WTC11 (cell line): ENCODE data around the gene LRRC47.

Experiments used
- FOXK1 ChIP-seq: sonication (generic); formaldehyde crosslinking; IDR thresholded peaks from 2 replicates; pipeline ENCODE4 v1.8.0; 2022; ENCODE audit warnings: mild to moderate bottlenecking, moderate library complexity, missing genetic modification reagents
- KAT7 ChIP-seq: sonication (generic); formaldehyde crosslinking; IDR thresholded peaks from 2 replicates; pipeline ENCODE4 v1.8.1; 2023; ENCODE audit warnings: missing genetic modification reagents, mild to moderate bottlenecking, borderline replicate concordance
- NFE2L1 ChIP-seq: sonication (generic); formaldehyde crosslinking; IDR thresholded peaks from 2 replicates; pipeline ENCODE4 v1.8.1; 2023; ENCODE audit warnings: missing genetic modification reagents
- NR3C1 ChIP-seq: sonication (generic); formaldehyde crosslinking; conservative IDR thresholded peaks from 2 replicates; pipeline ENCODE4 v1.8.1; 2023; ENCODE audit warnings: low read depth, mild to moderate bottlenecking, missing genetic modification reagents
- SP1 ChIP-seq: sonication (generic); formaldehyde crosslinking; conservative IDR thresholded peaks from 2 replicates; pipeline ENCODE4 v1.8.1; 2022; ENCODE audit warnings: missing genetic modification reagents
- TEAD4 ChIP-seq: sonication (generic); formaldehyde crosslinking; IDR thresholded peaks from 2 replicates; pipeline ENCODE4 v1.8.0; 2022; ENCODE audit warnings: mild to moderate bottlenecking, missing genetic modification reagents
- ZNF263 ChIP-seq: sonication (generic); formaldehyde crosslinking; IDR thresholded peaks from 2 replicates; pipeline ENCODE4 v1.8.1; 2022; ENCODE audit warnings: low read depth, mild to moderate bottlenecking, moderate library complexity, missing genetic modification reagents
- TF ChIP-seq, protein P1 (sequence below): fragments of 250-450 bp; sonication (Bioruptor Pico); conservative IDR thresholded peaks from 2 replicates; pipeline ENCODE4 v1.9.0; 2021; ENCODE audit warnings: mild to moderate bottlenecking
- TF ChIP-seq, protein P2 (sequence below): fragments of 200-600 bp; IDR thresholded peaks from 2 replicates; pipeline ENCODE4 v1.8.0; 2022; ENCODE audit warnings: antibody characterized with exemption
- TF ChIP-seq, protein P3 (sequence below): sonication (generic); formaldehyde crosslinking; IDR thresholded peaks from 2 replicates; pipeline ENCODE4 v1.8.1; 2023; ENCODE audit warnings: mild to moderate bottlenecking, missing genetic modification reagents
- TF ChIP-seq, protein P4 (sequence below): sonication (generic); formaldehyde crosslinking; IDR thresholded peaks from 2 replicates; pipeline ENCODE4 v1.8.1; 2023; ENCODE audit warnings: mild to moderate bottlenecking, missing genetic modification reagents, moderate library complexity
- TF ChIP-seq, protein P5 (sequence below): sonication (generic); formaldehyde crosslinking; IDR thresholded peaks from 2 replicates; pipeline ENCODE4 v1.8.1; 2022; ENCODE audit warnings: missing genetic modification reagents, borderline replicate concordance

DNA sequence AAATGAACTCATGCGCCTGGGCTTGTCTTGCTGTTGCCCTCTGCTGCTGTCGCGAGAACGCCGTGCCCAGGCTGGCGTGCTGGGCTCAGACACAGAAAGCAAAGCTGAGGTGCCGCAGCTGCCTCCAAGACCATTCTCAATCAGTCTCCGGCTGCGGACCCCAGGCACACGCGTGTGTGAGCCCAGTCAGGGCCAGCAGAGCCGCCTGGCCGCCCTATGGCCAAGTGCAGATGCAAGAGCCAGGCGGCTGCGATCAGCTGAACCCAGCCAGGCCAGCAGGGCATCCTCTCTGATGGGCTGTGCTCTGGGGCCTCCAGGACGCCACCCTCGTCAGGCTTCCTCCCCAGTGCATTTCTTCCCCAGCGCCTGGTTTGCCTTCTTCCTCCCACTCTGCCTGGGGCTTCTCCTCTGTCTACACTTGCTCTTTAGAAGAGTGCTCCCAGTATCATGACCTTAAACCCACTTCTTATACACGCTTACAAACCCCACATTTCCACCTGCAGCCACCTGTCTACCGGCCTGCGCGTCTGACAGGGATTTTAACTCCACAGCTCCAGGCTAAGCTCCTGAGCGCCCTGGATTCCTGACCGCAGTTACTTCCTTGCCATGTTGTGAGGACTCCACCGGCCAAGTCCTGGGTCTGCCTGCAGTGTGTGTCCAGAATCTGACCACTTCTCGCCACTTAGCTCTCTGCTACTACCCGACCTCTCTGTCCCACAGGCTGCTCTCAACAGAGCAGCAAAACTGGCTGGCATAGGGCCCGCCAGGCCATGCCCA lies 21.7 kb upstream of the LRRC47 start:
- TF ChIP-seq, protein P1, sequence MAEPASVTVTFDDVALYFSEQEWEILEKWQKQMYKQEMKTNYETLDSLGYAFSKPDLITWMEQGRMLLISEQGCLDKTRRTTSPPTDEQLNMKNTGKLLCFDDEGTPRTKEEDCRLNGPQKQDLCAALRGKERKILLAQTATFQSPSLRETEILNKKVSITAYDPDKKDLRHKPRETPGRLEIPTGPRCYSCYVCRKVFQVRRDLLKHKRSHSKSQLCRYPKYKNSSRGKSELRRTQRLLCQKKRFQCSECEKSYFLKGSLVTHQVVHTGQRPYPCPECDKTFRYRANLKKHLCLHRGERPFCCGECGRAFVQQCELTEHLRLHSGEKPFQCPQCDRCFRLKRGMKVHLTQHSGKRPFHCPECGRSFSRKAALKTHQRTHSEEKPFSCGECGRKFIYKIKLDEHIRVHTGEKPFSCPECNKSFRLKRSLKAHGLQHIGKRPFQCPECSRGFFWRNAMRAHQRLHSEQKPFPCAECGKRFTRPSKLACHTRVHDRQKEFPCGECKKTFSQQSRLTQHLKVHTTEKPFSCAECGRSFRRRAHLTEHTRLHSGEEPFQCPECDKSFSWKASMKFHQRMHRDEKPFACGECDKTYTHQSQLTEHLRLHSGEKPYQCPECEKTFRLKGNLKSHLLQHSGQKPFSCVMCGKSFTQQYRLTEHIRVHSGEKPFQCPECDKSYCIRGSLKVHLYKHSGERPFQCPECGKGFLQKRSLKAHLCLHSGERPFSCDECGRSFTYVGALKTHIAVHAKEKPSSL (CRISPR knock-in tag) = no peak
- TF ChIP-seq ZNF263 (CRISPR knock-in tag) (no peak), NFE2L1 (CRISPR knock-in tag) (no peak), SP1 (no peak), NR3C1 (CRISPR knock-in tag) (no peak), FOXK1 (CRISPR knock-in tag) (no peak), KAT7 (CRISPR knock-in tag) (no peak), TEAD4 (CRISPR knock-in tag) (no peak)
- TF ChIP-seq, protein P2, sequence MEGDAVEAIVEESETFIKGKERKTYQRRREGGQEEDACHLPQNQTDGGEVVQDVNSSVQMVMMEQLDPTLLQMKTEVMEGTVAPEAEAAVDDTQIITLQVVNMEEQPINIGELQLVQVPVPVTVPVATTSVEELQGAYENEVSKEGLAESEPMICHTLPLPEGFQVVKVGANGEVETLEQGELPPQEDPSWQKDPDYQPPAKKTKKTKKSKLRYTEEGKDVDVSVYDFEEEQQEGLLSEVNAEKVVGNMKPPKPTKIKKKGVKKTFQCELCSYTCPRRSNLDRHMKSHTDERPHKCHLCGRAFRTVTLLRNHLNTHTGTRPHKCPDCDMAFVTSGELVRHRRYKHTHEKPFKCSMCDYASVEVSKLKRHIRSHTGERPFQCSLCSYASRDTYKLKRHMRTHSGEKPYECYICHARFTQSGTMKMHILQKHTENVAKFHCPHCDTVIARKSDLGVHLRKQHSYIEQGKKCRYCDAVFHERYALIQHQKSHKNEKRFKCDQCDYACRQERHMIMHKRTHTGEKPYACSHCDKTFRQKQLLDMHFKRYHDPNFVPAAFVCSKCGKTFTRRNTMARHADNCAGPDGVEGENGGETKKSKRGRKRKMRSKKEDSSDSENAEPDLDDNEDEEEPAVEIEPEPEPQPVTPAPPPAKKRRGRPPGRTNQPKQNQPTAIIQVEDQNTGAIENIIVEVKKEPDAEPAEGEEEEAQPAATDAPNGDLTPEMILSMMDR = no peak
- TF ChIP-seq, protein P3, sequence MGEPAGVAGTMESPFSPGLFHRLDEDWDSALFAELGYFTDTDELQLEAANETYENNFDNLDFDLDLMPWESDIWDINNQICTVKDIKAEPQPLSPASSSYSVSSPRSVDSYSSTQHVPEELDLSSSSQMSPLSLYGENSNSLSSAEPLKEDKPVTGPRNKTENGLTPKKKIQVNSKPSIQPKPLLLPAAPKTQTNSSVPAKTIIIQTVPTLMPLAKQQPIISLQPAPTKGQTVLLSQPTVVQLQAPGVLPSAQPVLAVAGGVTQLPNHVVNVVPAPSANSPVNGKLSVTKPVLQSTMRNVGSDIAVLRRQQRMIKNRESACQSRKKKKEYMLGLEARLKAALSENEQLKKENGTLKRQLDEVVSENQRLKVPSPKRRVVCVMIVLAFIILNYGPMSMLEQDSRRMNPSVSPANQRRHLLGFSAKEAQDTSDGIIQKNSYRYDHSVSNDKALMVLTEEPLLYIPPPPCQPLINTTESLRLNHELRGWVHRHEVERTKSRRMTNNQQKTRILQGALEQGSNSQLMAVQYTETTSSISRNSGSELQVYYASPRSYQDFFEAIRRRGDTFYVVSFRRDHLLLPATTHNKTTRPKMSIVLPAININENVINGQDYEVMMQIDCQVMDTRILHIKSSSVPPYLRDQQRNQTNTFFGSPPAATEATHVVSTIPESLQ (CRISPR knock-in tag) = no peak
- TF ChIP-seq, protein P4, sequence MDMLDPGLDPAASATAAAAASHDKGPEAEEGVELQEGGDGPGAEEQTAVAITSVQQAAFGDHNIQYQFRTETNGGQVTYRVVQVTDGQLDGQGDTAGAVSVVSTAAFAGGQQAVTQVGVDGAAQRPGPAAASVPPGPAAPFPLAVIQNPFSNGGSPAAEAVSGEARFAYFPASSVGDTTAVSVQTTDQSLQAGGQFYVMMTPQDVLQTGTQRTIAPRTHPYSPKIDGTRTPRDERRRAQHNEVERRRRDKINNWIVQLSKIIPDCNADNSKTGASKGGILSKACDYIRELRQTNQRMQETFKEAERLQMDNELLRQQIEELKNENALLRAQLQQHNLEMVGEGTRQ (CRISPR knock-in tag) = no peak
- TF ChIP-seq, protein P5, sequence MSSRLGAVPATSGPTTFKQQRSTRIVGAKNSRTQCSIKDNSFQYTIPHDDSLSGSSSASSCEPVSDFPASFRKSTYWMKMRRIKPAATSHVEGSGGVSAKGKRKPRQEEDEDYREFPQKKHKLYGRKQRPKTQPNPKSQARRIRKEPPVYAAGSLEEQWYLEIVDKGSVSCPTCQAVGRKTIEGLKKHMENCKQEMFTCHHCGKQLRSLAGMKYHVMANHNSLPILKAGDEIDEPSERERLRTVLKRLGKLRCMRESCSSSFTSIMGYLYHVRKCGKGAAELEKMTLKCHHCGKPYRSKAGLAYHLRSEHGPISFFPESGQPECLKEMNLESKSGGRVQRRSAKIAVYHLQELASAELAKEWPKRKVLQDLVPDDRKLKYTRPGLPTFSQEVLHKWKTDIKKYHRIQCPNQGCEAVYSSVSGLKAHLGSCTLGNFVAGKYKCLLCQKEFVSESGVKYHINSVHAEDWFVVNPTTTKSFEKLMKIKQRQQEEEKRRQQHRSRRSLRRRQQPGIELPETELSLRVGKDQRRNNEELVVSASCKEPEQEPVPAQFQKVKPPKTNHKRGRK = no peak
